Fibroblast of peridontal ligament (primary cell): ENCODE measurements around the gene B3GNT3.
A peak's percentile ranks its signal among the peaks of the same experiment; 100 is the strongest.

Source experiments
- DNase-seq: peaks from one replicate; pipeline ENCODE4 v3.0.0-alpha.2; 2010; ENCODE audit errors: extremely low read depth

Gene B3GNT3

GRCh38 chr19:17859533-17860330 lies 64.8 kb downstream of the B3GNT3 start, which contains the start of gene RPL18A:
TSS of gene RPL18A (plus strand) at chr19:17859910. CDS start at chr19:17859957, 47 bp downstream.
- DNase-seq = peak; percentile 100

DNA sequence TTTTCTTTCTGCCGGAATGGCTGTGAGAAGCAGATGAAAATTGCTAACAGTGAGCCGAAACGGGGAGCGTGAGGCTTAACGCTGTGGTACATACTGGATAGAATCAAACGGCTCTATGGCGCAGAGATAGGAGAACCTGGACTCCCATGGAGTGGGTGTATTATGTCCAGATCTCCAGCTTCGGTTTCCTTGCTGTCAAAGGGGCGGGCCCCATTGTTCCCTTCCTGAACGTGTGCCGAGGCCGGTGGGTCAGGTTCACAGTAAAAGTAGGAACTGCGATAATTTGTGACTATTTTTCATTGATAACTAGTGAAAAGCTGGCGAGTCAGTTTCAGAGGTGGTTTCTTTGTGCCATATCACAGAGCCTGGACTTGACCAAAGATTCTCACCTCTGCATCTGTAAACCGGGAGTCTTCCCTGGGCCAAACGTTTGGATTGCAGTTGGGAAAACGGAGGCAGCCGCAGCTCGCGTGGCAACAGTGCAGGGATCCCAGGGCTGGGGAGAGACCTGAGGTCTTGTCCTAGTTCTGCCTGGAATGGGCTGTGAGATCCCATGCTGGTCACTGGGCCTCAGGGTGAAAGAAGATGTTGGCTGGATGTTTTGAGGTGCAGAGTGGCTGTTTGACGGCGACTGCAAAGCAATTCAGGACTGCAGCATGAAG lies 65.5 kb downstream of the B3GNT3 start:
- DNase-seq = no peak

DNA sequence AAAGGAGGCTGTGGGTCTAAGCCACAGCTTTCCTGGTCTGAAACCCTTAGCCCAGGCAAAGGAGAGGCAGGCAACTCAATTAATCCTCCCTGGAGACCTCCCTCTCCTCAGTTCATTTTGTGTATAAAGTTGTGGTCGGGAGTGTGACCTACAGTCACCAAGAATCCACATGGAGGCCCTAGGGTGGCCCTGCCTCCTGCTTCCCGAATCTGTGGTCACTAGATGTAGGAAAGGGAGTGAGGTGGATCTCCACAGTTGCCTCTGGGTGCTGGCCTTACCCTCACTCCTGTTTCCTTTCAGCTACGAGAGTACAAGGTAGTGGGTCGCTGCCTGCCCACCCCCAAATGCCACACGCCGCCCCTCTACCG lies 66.0 kb downstream of the B3GNT3 start:
- no peak for DNase-seq

GRCh38 chr19:17861542-17862402 lies 66.8 kb downstream of the B3GNT3 start:
- no peak for DNase-seq

- DNase-seq = no peak
These were observed 68.0 kb downstream of the B3GNT3 start for GRCh38 chr19:17862711-17863519.
